Astrocyte (in vitro differentiated cells and primary cell): Measurements from ENCODE around the gene LDLRAD4. TPM values are rescaled to one million over a fixed set of nuclear protein-coding genes. Genes with fewer than 3 reads are reported as not detected.

Experiments used
- DNase-seq: peaks from one replicate; pipeline ENCODE4 v3.0.0-alpha.2; 2010; ENCODE audit warnings: low read depth
- FAIRE-seq: peaks from 2 replicates; lab custom pipeline; 2011; peaks lifted over from hg19 to GRCh38; lab: Jason Lieb, UNC
- H2AFZ ChIP-seq: 2 replicates; pipeline ENCODE4 v1.6.0; 2012; ENCODE audit warnings: low read depth, low read length, inconsistent platforms
- H3K27ac ChIP-seq: 2 replicates; pipeline ENCODE4 v1.5.1; 2011; ENCODE audit warnings: low read depth, low read length, inconsistent platforms
- H3K27me3 ChIP-seq: 2 replicates; pipeline ENCODE4 v1.6.0; 2011; ENCODE audit warnings: low read length, inconsistent platforms; ENCODE audit not compliant: insufficient read depth
- H3K36me3 ChIP-seq: 2 replicates; pipeline ENCODE4 v1.5.1; 2011; ENCODE audit warnings: low read length, inconsistent platforms; ENCODE audit not compliant: insufficient read depth
- H3K4me1 ChIP-seq: 2 replicates; pipeline ENCODE4 v1.5.1; 2011; ENCODE audit warnings: low read length, inconsistent platforms; ENCODE audit not compliant: insufficient read depth
- H3K4me2 ChIP-seq: 2 replicates; pipeline ENCODE4 v1.6.0; 2012; ENCODE audit warnings: low read length, inconsistent platforms
- H3K4me3 ChIP-seq: 2 replicates; pipeline ENCODE4 v1.5.1; 2011; ENCODE audit warnings: low read depth, mild to moderate bottlenecking, low read length, inconsistent platforms; ENCODE audit not compliant: insufficient read depth
- H3K79me2 ChIP-seq: 2 replicates; pipeline ENCODE4 v1.6.0; 2012; ENCODE audit warnings: mild to moderate bottlenecking, low read length, inconsistent platforms; ENCODE audit not compliant: insufficient read depth
- H3K9ac ChIP-seq: 2 replicates; pipeline ENCODE4 v1.6.0; 2012; ENCODE audit warnings: mild to moderate bottlenecking, low read length, inconsistent platforms
- H3K9me3 ChIP-seq: 2 replicates; pipeline ENCODE4 v1.5.1; 2012; ENCODE audit warnings: low read depth, mild to moderate bottlenecking, low read length, inconsistent platforms; ENCODE audit not compliant: insufficient read depth
- H4K20me1 ChIP-seq: 2 replicates; pipeline ENCODE4 v1.6.0; 2012; ENCODE audit warnings: low read length, inconsistent platforms; ENCODE audit not compliant: insufficient read depth
- H3K27ac Mint-ChIP-seq: one replicate; pipeline ENCODE4 v1.8.0; 2021; ENCODE audit warnings: mild to moderate bottlenecking, mixed read lengths; ENCODE audit not compliant: unreplicated experiment
- H3K27me3 Mint-ChIP-seq: one replicate; pipeline ENCODE4 v1.8.0; 2021; ENCODE audit warnings: low read depth, mixed read lengths; ENCODE audit not compliant: unreplicated experiment
- H3K36me3 Mint-ChIP-seq: one replicate; pipeline ENCODE4 v1.8.0; 2021; ENCODE audit warnings: low read depth, mixed read lengths; ENCODE audit not compliant: unreplicated experiment
- H3K4me1 Mint-ChIP-seq: one replicate; pipeline ENCODE4 v1.8.0; 2021; ENCODE audit warnings: low read depth, mixed read lengths; ENCODE audit not compliant: unreplicated experiment
- H3K4me3 Mint-ChIP-seq: one replicate; pipeline ENCODE4 v1.8.0; 2021; ENCODE audit warnings: mild to moderate bottlenecking, moderate library complexity, mixed read lengths; ENCODE audit not compliant: unreplicated experiment
- H3K9me3 Mint-ChIP-seq: one replicate; pipeline ENCODE4 v1.8.0; 2021; ENCODE audit warnings: mild to moderate bottlenecking, mixed read lengths; ENCODE audit not compliant: unreplicated experiment
- EZH2 ChIP-seq: IDR thresholded peaks from 2 replicates; pipeline ENCODE4 v1.6.1; 2012; ENCODE audit warnings: mild to moderate bottlenecking, low read length, inconsistent platforms; ENCODE audit not compliant: insufficient read depth
- total RNA-seq: library from RNA; stranded (reverse); gene quantifications from 2 replicates; pipeline ENCODE4 v1.2.1, GENCODE V29; 2021
- TF ChIP-seq, protein P1 (sequence below): IDR thresholded peaks from 2 replicates; pipeline ENCODE4 v1.5.1; 2011; ENCODE audit warnings: low read depth, mild to moderate bottlenecking, inconsistent platforms, low read length, moderate library complexity; ENCODE audit not compliant: insufficient read depth

LDLRAD4 gene
- total RNA-seq, 1 donor from 2014 or later, result 26.0 TPM

- Mint-ChIP-seq H3K4me3 (no peak overlapping the region), H3K27ac (no peak overlapping the region), H3K9me3 (no peaks in the 10 kb centered on the region), H3K27me3 (peaks cover 3% of the 10 kb centered on the region), H3K36me3 (peaks cover 4% of the 10 kb centered on the region), H3K4me1 (peaks cover 15% of the 10 kb centered on the region)
- H3K27ac ChIP-seq, result no peak overlapping the region
- no peak overlapping the region for H3K9ac ChIP-seq
- no peak overlapping the region for H3K4me3 ChIP-seq
- H3K4me1 ChIP-seq, result no peaks in the 10 kb centered on the region
- H3K79me2 ChIP-seq, result no peaks in the 10 kb centered on the region
- H3K36me3 ChIP-seq, result no peaks in the 10 kb centered on the region
- TF ChIP-seq, protein P1, sequence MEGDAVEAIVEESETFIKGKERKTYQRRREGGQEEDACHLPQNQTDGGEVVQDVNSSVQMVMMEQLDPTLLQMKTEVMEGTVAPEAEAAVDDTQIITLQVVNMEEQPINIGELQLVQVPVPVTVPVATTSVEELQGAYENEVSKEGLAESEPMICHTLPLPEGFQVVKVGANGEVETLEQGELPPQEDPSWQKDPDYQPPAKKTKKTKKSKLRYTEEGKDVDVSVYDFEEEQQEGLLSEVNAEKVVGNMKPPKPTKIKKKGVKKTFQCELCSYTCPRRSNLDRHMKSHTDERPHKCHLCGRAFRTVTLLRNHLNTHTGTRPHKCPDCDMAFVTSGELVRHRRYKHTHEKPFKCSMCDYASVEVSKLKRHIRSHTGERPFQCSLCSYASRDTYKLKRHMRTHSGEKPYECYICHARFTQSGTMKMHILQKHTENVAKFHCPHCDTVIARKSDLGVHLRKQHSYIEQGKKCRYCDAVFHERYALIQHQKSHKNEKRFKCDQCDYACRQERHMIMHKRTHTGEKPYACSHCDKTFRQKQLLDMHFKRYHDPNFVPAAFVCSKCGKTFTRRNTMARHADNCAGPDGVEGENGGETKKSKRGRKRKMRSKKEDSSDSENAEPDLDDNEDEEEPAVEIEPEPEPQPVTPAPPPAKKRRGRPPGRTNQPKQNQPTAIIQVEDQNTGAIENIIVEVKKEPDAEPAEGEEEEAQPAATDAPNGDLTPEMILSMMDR, result no peak
- TF ChIP-seq EZH2, result no peak
- no peaks in the 10 kb centered on the region for H3K27me3 ChIP-seq
- no peak for FAIRE-seq
- no peaks in the 10 kb centered on the region for H3K9me3 ChIP-seq
- H4K20me1 ChIP-seq, result peaks cover 6% of the 10 kb centered on the region
- H3K4me2 ChIP-seq, result no peak overlapping the region
- no peak for DNase-seq
- H2AFZ ChIP-seq, result no peak overlapping the region
Observed at GRCh38 chr18:13237641-13238040, 19.1 kb downstream of the LDLRAD4 start.

- Histone ChIP-seq H3K4me3 (no peak overlapping the region), H2AFZ (no peak overlapping the region), H3K4me1 (no peaks in the 10 kb centered on the region), H3K27ac (no peak overlapping the region), H4K20me1 (peaks cover 6% of the 10 kb centered on the region), H3K9ac (no peak overlapping the region), H3K9me3 (no peaks in the 10 kb centered on the region), H3K36me3 (no peaks in the 10 kb centered on the region), H3K4me2 (no peak overlapping the region), H3K27me3 (no peaks in the 10 kb centered on the region), H3K79me2 (no peaks in the 10 kb centered on the region)
- Mint-ChIP-seq H3K36me3 (peaks cover 1% of the 10 kb centered on the region), H3K4me3 (no peak overlapping the region), H3K27me3 (peaks cover 3% of the 10 kb centered on the region), H3K27ac (no peak overlapping the region), H3K9me3 (no peaks in the 10 kb centered on the region), H3K4me1 (peaks cover 15% of the 10 kb centered on the region)
- no peak for FAIRE-seq
- no peak for TF ChIP-seq EZH2
- TF ChIP-seq, protein P1, result no peak
- DNase-seq, result no peak
Observed at GRCh38 chr18:13239171-13239956, 20.8 kb downstream of the LDLRAD4 start.
